Stimulated activated CD4-positive, alpha-beta T cell treated with anti-CD3 and anti-CD28 coated beads, Interleukin-1b, Interleukin-23, amount 100 ng/mL, for 24 hours (primary cell): ENCODE results near the gene CDK3.

Experiments
- DNase-seq, 4 experiments: peaks; one replicate each; pipeline ENCODE4 v3.0.0-alpha.2; 2020; ENCODE audit warnings: low read depth in 4 of 4, low spot score in 1 of 4

The CDK3 gene

GRCh38 chr17:76013377-76013932, 12.8 kb downstream of the CDK3 start:
- DNase-seq: no peak

GRCh38 chr17:76014100-76014924, 13.7 kb downstream of the CDK3 start:
- peak; percentile 50 to 73 (median 60) for DNase-seq

- no peak for DNase-seq
Observed at GRCh38 chr17:76014925-76015261, 14.2 kb downstream of the CDK3 start.

- no peak for DNase-seq
Observed at GRCh38 chr17:76017481-76018339, 17.1 kb downstream of the CDK3 start.

- no peak for DNase-seq
Observed at GRCh38 chr17:76018340-76018680, 17.7 kb downstream of the CDK3 start.

GRCh38 chr17:76018801-76019200, 18.1 kb downstream of the CDK3 start:
- DNase-seq: no peak

GRCh38 chr17:76019833-76020467, 19.3 kb downstream of the CDK3 start:
- DNase-seq: no peak

- no peak for DNase-seq
Observed at GRCh38 chr17:76022285-76022684, 21.6 kb downstream of the CDK3 start.

- DNase-seq: no peak
Observed at GRCh38 chr17:76022973-76023899, 22.6 kb downstream of the CDK3 start.

GRCh38 chr17:76023900-76024237, 23.2 kb downstream of the CDK3 start:
- no peak for DNase-seq

GRCh38 chr17:76024353-76024752, 23.7 kb downstream of the CDK3 start:
- no peak for DNase-seq

GRCh38 chr17:76025294-76025693, 24.6 kb downstream of the CDK3 start:
- no peak for DNase-seq

- no peak for DNase-seq
Observed at GRCh38 chr17:76026714-76027158, 26.1 kb downstream of the CDK3 start.

GRCh38 chr17:76027159-76027839, 26.6 kb downstream of the CDK3 start, which contains the start of gene EVPL:
Gene EVPL (minus strand): TSS chr17:76027306. CDS start chr17:76027198, 108 bp downstream.
- DNase-seq: no peak

- no peak for DNase-seq
Observed at GRCh38 chr17:76032073-76032779, 31.6 kb downstream of the CDK3 start.

- DNase-seq: no peak
Observed at GRCh38 chr17:76032780-76033108, 32.1 kb downstream of the CDK3 start.

- no peak for DNase-seq
Observed at GRCh38 chr17:76033139-76033538, 32.5 kb downstream of the CDK3 start.

GRCh38 chr17:76034428-76035350, 34.0 kb downstream of the CDK3 start:
- DNase-seq: no peak
